Measurements from ENCODE around the gene OR6C74. TPM values are rescaled to one million over a fixed set of nuclear protein-coding genes. Genes with fewer than 3 reads are reported as not detected.

OR6C74 gene
- polyA plus RNA-seq, 1 donor from 2014 or later, result not detected

Other genes starting within 250 kb of the OR6C74 start
- gene NEUROD4, start 224.6 kb upstream of the OR6C74 start, polyA plus RNA-seq, result not detected in 2 replicates
- not detected in 2 replicates for gene OR9K2, start 118.2 kb upstream of the OR6C74 start, polyA plus RNA-seq
- gene OR10A7, start 23.6 kb upstream of the OR6C74 start, polyA plus RNA-seq, result not detected in 2 replicates
- not detected in 2 replicates for gene OR6C6, start 52.0 kb downstream of the OR6C74 start, polyA plus RNA-seq
- not detected in 2 replicates for gene OR6C1, start 69.7 kb downstream of the OR6C74 start, polyA plus RNA-seq
- not detected in 2 replicates for gene OR6C3, start 86.1 kb downstream of the OR6C74 start, polyA plus RNA-seq
- gene OR6C75, start 118.4 kb downstream of the OR6C74 start, polyA plus RNA-seq, result not detected in 2 replicates
- not detected in 2 replicates for gene OR6C65, start 155.9 kb downstream of the OR6C74 start, polyA plus RNA-seq
- not detected in 2 replicates for gene OR6C76, start 181.6 kb downstream of the OR6C74 start, polyA plus RNA-seq
- gene OR6C2, start 199.5 kb downstream of the OR6C74 start, polyA plus RNA-seq, result not detected in 2 replicates
- not detected in 2 replicates for gene OR6C70, start 225.5 kb downstream of the OR6C74 start, polyA plus RNA-seq
- not detected in 2 replicates for gene OR6C68, start 247.8 kb downstream of the OR6C74 start, polyA plus RNA-seq